SK-N-SH treated with all-trans-retinoic acid at 6 μM for 48 hours (cell line): ENCODE results near the gene CEP128.

Experiments used
- ARNTL ChIP-seq: fragments of 450-650 bp; formaldehyde crosslinking; IDR thresholded peaks from 2 replicates; pipeline ENCODE4 v1.5.0; 2020; ENCODE audit warnings: low read depth, mild to moderate bottlenecking, moderate library complexity, borderline replicate concordance
- BACH2 ChIP-seq: fragments of 250-450 bp; sonication (Bioruptor Pico); IDR thresholded peaks from 2 replicates; pipeline ENCODE4 v1.9.0; 2021; ENCODE audit warnings: mild to moderate bottlenecking, borderline replicate concordance
- CREB5 ChIP-seq: fragments of 250-450 bp; sonication (Bioruptor Pico); IDR thresholded peaks from 2 replicates; pipeline ENCODE4 v1.5.1; 2020; ENCODE audit warnings: low read depth, mild to moderate bottlenecking, moderate library complexity
- CSRNP3 ChIP-seq: fragments of 250-450 bp; sonication (Bioruptor Pico); IDR thresholded peaks from 2 replicates; pipeline ENCODE4 v1.5.1; 2021; ENCODE audit warnings: mild to moderate bottlenecking, moderate library complexity
- ISL1 ChIP-seq: fragments of 250-450 bp; sonication (Bioruptor Pico); IDR thresholded peaks from 2 replicates; pipeline ENCODE4 v2.1.2; 2022; ENCODE audit warnings: mild to moderate bottlenecking, moderate library complexity
- PATZ1 ChIP-seq: fragments of 250-450 bp; sonication (Bioruptor Pico); IDR thresholded peaks from 2 replicates; pipeline ENCODE4 v1.8.0; 2020; ENCODE audit warnings: mild to moderate bottlenecking, moderate library complexity, borderline replicate concordance
- POU6F1 ChIP-seq: fragments of 250-450 bp; sonication (Bioruptor Pico); IDR thresholded peaks from 2 replicates; pipeline ENCODE4 v1.8.0; 2021; ENCODE audit warnings: low read depth, mild to moderate bottlenecking, moderate library complexity, borderline replicate concordance
- PPARA ChIP-seq: fragments of 250-450 bp; sonication (Bioruptor Pico); IDR thresholded peaks from 2 replicates; pipeline ENCODE4 v1.5.0; 2020; ENCODE audit warnings: mild to moderate bottlenecking, borderline replicate concordance
- RARB ChIP-seq: fragments of 250-450 bp; sonication (Bioruptor Pico); IDR thresholded peaks from 2 replicates; pipeline ENCODE4 v1.8.0; 2021; ENCODE audit warnings: mild to moderate bottlenecking, moderate library complexity
- TOX ChIP-seq: fragments of 250-450 bp; sonication (Bioruptor Pico); IDR thresholded peaks from 2 replicates; pipeline ENCODE4 v1.8.0; 2021; ENCODE audit warnings: mild to moderate bottlenecking, moderate library complexity, borderline replicate concordance
- ZFP3 ChIP-seq: fragments of 250-450 bp; sonication (Bioruptor Pico); IDR thresholded peaks from 2 replicates; pipeline ENCODE4 v1.5.0; 2020; ENCODE audit warnings: mild to moderate bottlenecking, moderate library complexity
- ZNF70 ChIP-seq: fragments of 450-650 bp; formaldehyde crosslinking; IDR thresholded peaks from 2 replicates; pipeline ENCODE4 v1.5.0; 2020; ENCODE audit warnings: mild to moderate bottlenecking, moderate library complexity

DNA sequence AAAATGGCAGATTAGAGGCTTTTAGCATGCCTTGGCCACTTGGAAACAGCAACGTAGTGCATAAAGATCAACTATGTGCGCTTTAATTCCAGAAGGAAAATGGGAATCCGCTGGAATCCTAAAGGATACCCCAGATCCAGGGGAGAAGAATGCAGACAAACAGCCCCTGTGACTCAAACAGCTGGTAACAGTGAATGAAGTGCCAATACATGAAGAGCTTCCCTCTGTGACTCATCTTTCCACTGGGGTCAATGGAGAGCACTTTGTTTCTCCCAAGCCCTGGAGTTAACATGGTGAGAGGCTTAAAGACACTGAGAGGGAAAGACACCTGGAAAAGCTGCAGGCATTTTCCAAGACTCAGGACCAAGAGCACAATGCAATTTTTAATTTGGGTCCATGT, 263.1 kb downstream of the CEP128 start:
- no peak for TF ChIP-seq ZNF70 (CRISPR knock-in tag)
- TF ChIP-seq PPARA = no peak
- no peak for TF ChIP-seq PATZ1 (CRISPR knock-in tag)
- TF ChIP-seq BACH2 (CRISPR knock-in tag) = no peak
- no peak for TF ChIP-seq CREB5 (CRISPR knock-in tag)
- no peak for TF ChIP-seq RARB (CRISPR knock-in tag)
- TF ChIP-seq POU6F1 (CRISPR knock-in tag) = no peak
- TF ChIP-seq ARNTL = no peak
- TF ChIP-seq TOX (CRISPR knock-in tag) = no peak
- no peak for TF ChIP-seq ISL1 (CRISPR knock-in tag)
- TF ChIP-seq ZFP3 (CRISPR knock-in tag) = no peak
- no peak for TF ChIP-seq CSRNP3 (CRISPR knock-in tag)
